Effector memory CD8-positive, alpha-beta T cell (primary cell): Measurements from ENCODE around the gene CLIP2.
A peak's percentile ranks its signal among the peaks of the same experiment; 100 is the strongest.

Experiments used
- ATAC-seq: fragments of 150-1000 bp; cut with Tn5 transposase; replicated peaks from 2 replicates; pipeline ENCODE4 v1.10.0; 2021; ENCODE audit warnings: mild to moderate bottlenecking, moderate library complexity
- DNase-seq, 3 experiments: peaks; one replicate each; pipeline ENCODE4 v3.0.0; 2021
- H3K27ac Mint-ChIP-seq, 2 donors: one replicate each; pipeline ENCODE4 v1.8.0; 2022; ENCODE audit warnings: mild to moderate bottlenecking in 2 of 2, mixed read lengths in 2 of 2, moderate library complexity in 2 of 2
- H3K27me3 Mint-ChIP-seq, 2 donors: one replicate each; pipeline ENCODE4 v1.8.0; 2022; ENCODE audit warnings: mixed read lengths in 2 of 2
- H3K36me3 Mint-ChIP-seq: one replicate; pipeline ENCODE4 v1.8.0; 2022; ENCODE audit warnings: mild to moderate bottlenecking, moderate library complexity, mixed read lengths; ENCODE audit not compliant: insufficient read depth
- H3K4me1 Mint-ChIP-seq, 2 donors: one replicate each; pipeline ENCODE4 v1.8.0; 2022; ENCODE audit warnings: low read depth in 2 of 2, mixed read lengths in 2 of 2
- H3K4me3 Mint-ChIP-seq, 2 donors: one replicate each; pipeline ENCODE4 v1.8.0; 2022; ENCODE audit warnings: mild to moderate bottlenecking in 2 of 2, mixed read lengths in 2 of 2, moderate library complexity in 2 of 2
- H3K9me3 Mint-ChIP-seq, 2 donors: one replicate each; pipeline ENCODE4 v1.8.0; 2022; ENCODE audit warnings: mixed read lengths in 2 of 2

The CLIP2 gene

DNA sequence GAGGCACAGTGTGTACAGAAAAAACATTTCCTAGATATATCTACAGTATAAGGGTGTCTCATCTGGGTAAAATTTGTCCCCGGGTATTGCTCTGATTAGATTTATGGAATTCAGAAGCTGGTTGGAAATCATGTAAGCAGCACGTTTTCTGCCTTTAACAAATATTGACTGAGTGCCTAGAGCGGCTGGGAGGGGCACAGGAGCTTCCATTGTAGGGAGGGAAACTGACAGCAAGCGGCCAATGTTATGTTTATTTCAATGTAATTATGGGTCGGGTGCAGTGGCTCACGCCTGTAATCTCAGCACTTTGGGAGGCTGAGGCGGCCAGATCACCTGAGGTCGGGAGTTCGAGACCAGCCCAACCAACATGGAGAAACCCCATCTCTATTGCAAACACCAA is 30.6 kb upstream of the CLIP2 start:
- H3K27me3 Mint-ChIP-seq: peaks cover 3 to 13% of the 10 kb centered on the region in 2 donors
- H3K27ac Mint-ChIP-seq: no peak overlapping the region
- DNase-seq (no peak), ATAC-seq (no peak)
- H3K4me1 Mint-ChIP-seq: peaks cover 12 to 17% of the 10 kb centered on the region in 2 donors
- H3K9me3 Mint-ChIP-seq: no peaks in the 10 kb centered on the region
- peaks cover 12% of the 10 kb centered on the region for H3K36me3 Mint-ChIP-seq
- no peak overlapping the region for H3K4me3 Mint-ChIP-seq

DNA sequence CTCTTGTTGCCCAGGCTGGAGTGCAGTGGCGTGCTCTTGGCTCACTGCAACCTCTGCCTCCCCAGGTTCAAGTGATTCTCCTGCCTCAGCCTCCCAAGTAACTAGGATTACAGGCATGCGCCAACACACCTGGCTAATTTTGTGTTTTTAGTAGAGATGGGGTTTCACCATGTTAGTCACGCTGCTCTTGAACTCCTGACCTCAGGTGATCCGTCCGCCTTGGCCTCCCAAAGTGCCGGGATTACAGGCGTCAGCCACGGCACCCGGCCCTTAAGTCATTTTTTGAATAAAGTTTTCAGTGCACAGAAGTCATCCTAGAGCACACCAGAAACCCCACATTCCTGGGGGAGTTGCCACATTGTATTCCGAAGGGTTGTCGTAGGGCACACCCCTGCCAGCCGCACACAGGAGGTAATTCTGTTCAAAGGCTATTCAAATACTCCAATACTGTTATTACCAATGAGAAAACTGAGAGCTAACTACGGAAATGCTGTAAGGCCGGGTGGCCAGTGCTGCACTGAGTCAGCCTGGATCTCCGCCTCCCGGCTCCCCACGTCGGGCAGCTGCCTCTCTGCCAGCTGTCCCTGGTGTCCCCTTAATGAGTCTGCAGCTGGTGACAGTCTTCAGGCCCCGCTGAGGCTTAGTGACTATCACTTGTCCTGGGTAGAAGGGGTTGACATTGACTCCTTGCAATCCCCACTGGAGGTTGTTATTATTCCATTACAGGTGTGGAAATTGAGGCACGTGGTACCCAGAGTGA is 26.4 kb upstream of the CLIP2 start:
- peaks cover 4 to 15% of the 10 kb centered on the region in 2 donors for H3K27me3 Mint-ChIP-seq
- H3K4me1 Mint-ChIP-seq: no peaks in the 10 kb centered on the region
- peaks cover 4% of the 10 kb centered on the region for H3K36me3 Mint-ChIP-seq
- ATAC-seq (no peak), DNase-seq (no peak)
- H3K4me3 Mint-ChIP-seq: no peak overlapping the region
- no peaks in the 10 kb centered on the region for H3K9me3 Mint-ChIP-seq
- no peak overlapping the region for H3K27ac Mint-ChIP-seq

DNA sequence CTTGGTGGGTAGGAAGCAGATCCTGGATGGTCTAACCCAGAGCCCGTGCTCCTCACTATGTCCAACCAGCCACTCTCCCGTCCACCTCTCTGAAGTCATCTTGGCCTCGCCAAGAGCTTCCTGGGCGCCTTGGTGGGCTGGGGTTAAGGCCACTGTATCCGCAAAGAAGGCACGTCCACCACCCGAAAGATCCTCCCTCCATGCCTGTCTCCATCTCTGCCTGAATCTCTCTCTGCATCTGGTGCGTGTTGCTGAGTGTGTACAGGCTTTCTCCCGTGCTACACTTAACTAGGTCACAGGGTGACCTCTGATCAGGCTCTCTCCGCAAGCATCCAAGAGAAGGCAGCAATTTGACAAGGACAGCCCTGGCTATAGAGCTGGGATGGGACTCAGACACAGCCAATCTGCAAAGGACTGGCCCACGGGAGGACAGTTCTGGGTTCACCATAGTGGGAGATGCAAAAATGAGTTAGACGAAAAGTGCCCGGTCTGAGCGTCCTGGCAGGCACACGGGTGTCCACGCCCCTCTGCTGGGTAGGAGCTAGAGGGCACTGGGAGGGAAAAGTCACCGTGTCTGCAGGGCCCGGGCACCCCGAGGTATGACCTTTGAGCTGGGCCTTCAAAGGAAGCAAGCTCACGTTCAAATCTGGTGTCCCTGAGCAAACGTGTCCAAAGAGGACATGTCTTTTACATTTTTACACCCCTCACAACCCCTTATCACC is 25.6 kb upstream of the CLIP2 start:
- Mint-ChIP-seq H3K27ac (no peak overlapping the region), H3K4me1 (no peaks in the 10 kb centered on the region), H3K36me3 (peaks cover 4% of the 10 kb centered on the region), H3K4me3 (no peak overlapping the region), H3K27me3 (peaks cover 4 to 15% of the 10 kb centered on the region in 2 donors), H3K9me3 (no peaks in the 10 kb centered on the region)
- DNase-seq: no peak
- ATAC-seq: no peak

DNA sequence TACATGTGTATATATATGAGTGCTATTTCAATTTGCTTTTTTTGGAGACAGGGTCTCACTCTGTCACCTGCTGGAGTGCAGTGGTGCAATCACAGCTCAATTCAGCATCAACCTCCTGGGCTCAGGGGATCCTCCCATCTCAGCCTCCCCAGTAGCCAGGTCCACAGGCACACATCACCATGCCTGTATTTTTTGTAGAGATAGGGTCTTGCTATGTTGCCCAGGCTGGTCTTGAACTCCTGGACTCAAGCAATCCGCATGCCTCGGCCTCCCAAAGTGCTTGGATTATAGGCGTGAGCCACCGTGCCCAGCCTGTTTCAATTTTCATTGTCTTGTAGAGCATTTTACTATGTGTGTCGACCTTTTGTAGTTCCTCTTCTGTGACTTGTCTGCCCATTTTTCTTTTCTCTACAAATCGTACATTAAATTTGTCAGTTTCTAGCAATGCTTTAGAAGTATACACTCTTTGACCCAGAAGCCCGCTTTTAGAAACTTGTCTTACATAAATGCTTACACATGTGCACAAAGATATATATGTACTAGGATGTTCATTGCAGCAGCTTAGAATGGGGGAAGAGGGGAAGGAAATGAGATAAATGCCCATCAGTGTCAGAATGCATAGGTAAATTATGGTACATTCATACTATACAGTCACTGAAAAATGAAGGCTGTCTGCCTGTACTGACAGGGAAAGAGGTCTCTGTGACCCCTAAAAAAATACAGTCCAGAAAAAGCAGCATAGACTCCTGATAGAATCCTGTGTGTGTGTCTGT is 22.8 kb upstream of the CLIP2 start:
- no peak for ATAC-seq
- Mint-ChIP-seq H3K9me3 (no peaks in the 10 kb centered on the region), H3K27ac (no peak overlapping the region), H3K4me3 (no peak overlapping the region), H3K27me3 (peaks cover 4 to 15% of the 10 kb centered on the region in 2 donors), H3K4me1 (peaks cover 0 to 3% of the 10 kb centered on the region in 2 donors), H3K36me3 (peaks cover 4% of the 10 kb centered on the region)
- DNase-seq: no peak

DNA sequence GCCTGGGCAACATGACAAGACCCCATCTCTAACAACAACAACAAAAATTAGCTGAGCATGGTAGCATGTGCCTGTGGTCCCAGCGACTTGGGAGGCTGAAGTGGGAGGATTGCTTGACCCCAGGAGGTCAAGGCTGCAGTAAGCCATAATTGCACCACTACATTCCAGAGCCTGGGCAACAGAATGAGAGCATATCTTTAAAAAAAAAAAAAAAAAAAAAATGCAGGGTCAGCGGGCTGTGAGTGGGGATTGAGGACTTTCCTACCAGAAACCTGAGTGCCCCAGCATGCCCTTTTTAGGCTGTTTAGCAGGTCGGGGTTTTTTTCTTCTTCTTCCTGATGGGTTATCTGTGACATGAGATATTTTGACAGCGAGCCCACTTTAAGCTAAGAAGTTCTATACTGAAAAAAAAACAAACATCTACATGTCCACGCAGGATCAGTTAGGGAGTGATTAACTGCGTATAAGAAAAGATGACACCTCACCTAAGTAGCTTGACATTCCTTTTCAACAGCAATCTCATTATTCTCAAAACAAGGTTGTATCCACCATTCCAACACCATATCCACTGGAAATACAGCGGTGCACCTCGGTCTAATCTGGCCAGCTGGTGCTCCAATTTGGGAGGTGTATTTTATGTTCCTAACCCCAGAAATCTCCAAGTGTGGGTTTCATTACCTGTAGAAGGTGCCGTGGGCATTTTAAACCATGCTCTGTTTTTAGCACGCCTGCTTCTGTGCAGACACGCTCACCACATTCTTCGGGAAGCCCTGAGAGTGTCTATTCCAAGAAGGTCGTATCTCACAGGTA is 21.2 kb upstream of the CLIP2 start:
- peaks cover 0 to 6% of the 10 kb centered on the region in 2 donors for H3K4me1 Mint-ChIP-seq
- DNase-seq (no peak), ATAC-seq (no peak)
- peak overlapping the region in 1 of 2 donors; percentile 68 for H3K4me3 Mint-ChIP-seq
- H3K36me3 Mint-ChIP-seq: peaks cover 4% of the 10 kb centered on the region
- H3K27me3 Mint-ChIP-seq: peaks cover 9 to 23% of the 10 kb centered on the region in 2 donors
- no peak overlapping the region for H3K27ac Mint-ChIP-seq
- no peaks in the 10 kb centered on the region for H3K9me3 Mint-ChIP-seq

DNA sequence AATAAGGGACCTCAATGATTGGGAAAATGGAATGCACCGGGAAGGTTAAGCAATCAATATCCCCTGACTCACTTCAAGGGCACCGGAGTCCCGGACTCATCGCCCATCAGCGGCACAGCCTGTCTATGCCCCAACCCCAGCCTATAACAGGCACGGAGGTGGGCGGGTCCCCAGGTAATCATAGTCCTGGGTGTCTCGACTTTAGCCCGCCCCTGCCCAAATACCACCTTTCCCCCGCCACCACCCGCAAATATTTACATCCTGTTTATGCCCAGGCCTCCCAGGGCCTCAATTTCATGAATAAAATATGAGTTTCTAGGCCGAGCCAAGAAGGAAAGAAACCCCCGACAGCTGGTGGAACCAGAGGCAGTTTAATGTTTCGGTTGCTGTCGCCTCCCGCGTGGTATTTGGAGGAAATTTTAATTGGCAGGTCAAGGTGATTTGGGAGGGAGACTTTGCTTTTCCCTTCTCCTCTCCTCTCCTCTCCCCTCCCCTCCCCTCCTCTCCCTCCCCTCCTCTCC is 19.4 kb upstream of the CLIP2 start:
- peaks cover 0 to 6% of the 10 kb centered on the region in 2 donors for H3K4me1 Mint-ChIP-seq
- ATAC-seq: peak; percentile 94
- peak overlapping the region; percentile 68 to 81 for H3K4me3 Mint-ChIP-seq
- H3K27me3 Mint-ChIP-seq: peaks cover 5 to 14% of the 10 kb centered on the region in 2 donors
- H3K27ac Mint-ChIP-seq: peak overlapping the region in 1 of 2 donors; percentile 19
- H3K36me3 Mint-ChIP-seq: peaks cover 1% of the 10 kb centered on the region
- no peaks in the 10 kb centered on the region for H3K9me3 Mint-ChIP-seq
- DNase-seq: peak; percentile 55 to 73 (median 60)

DNA sequence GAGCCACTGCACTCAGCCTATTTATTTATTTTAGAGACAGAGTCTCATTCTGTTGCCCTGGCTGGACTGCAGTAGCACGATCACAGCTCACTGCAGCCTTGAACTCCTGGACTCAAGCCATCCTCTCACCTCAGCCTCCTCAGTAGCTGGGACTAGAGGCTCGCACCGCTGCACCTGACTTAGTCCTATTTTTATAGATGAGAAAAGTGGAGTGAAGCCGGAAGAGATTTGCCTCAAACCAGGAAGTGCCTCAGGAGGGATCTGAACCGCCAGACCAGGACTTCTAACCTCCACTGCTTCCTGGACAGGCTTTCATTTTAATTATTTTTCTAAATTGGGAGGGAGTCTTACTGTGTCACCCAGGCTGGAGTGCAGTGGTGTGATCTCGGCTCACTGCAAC is 17.5 kb upstream of the CLIP2 start:
- DNase-seq: no peak
- H3K4me3 Mint-ChIP-seq: no peak overlapping the region
- ATAC-seq: no peak
- no peaks in the 10 kb centered on the region for H3K36me3 Mint-ChIP-seq
- H3K9me3 Mint-ChIP-seq: no peaks in the 10 kb centered on the region
- H3K27ac Mint-ChIP-seq: peak overlapping the region in 1 of 2 donors; percentile 75
- H3K27me3 Mint-ChIP-seq: peaks cover 5 to 14% of the 10 kb centered on the region in 2 donors
- peaks cover 0 to 6% of the 10 kb centered on the region in 2 donors for H3K4me1 Mint-ChIP-seq

DNA sequence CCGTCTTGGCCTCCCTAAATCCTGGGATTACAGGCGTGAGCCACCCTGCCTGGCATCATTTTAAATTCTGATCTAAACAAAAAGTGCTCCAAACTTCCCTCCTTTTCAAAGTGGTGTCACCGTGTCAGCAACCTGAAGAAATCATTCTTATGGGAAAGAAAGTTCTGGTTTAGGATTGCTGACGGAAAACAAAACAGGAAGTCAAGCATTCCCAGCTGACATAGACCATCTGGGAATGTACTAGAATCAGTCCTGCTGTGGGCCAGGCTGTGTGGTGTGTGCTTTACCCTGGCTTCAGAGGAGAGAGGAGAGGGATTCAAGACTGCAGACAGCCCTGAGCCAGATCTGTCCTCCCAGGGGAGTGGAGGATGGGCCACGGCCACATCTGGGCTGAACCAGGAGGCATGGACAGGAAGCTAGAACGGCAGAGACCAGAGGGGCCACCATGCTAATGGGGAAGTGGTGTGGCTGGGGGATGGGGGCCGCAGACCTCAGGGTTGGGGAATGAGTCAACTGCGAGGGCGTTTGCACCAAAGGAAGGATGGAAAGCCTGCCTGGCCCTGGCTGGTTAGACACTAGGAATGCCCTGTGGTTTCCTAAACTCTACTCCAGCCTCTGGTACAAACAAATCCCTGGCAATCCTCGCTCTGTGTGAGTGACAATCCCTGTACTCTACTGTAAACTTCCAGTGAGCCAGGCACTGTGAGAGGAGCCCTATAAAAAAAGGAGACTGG is 16.7 kb upstream of the CLIP2 start:
- no peak for DNase-seq
- peaks cover 0 to 6% of the 10 kb centered on the region in 2 donors for H3K4me1 Mint-ChIP-seq
- no peak overlapping the region for H3K27ac Mint-ChIP-seq
- no peaks in the 10 kb centered on the region for H3K9me3 Mint-ChIP-seq
- peaks cover 5 to 14% of the 10 kb centered on the region in 2 donors for H3K27me3 Mint-ChIP-seq
- no peaks in the 10 kb centered on the region for H3K36me3 Mint-ChIP-seq
- ATAC-seq: no peak
- no peak overlapping the region for H3K4me3 Mint-ChIP-seq

DNA sequence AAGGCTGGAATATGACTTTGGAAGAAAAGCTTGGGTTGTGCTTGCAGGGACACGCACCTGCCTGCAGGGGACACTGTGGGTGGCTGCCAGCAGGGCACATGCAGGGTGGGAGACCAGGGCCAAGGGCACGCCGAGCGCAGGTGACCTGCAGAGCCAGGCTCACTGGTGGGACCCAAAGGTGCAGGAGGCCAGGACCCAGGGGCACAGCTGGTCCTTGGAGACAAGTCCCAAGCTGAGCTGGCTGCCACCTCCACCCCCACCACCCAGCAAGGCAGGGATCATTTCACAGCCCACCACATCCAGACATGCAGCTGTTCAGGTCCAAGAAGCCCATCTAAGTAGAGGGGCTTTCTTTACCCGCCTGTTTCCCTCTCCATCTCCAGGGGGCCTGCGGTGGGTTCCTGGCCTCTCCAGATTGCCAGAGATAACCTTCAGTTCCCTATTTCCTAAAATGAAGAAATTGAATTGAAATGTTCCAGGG is 13.8 kb upstream of the CLIP2 start:
- no peaks in the 10 kb centered on the region for H3K36me3 Mint-ChIP-seq
- H3K27me3 Mint-ChIP-seq: peaks cover 5 to 14% of the 10 kb centered on the region in 2 donors
- H3K27ac Mint-ChIP-seq: no peak overlapping the region
- H3K4me1 Mint-ChIP-seq: peaks cover 0 to 10% of the 10 kb centered on the region in 2 donors
- ATAC-seq (no peak), DNase-seq (no peak)
- H3K4me3 Mint-ChIP-seq: no peak overlapping the region
- H3K9me3 Mint-ChIP-seq: no peaks in the 10 kb centered on the region

DNA sequence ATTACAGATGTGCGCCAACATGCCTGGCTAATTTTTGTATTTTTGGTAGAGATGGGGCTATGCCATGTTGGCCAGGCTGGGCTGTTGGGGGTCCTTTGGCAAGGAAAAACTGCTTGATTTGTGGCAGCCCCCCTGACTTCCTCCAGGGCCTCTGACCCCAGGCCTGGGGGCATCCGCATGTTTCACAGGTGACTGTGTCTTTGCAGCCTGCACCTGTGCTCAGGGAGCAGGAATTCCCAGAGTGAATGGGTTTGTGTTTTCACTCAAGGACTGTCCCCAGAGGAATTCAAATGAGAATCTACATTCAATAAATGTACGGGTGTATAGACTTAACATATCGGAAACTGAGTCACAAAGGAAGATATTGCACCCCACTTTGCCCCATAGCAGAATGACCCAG is 11.6 kb upstream of the CLIP2 start:
- no peak for DNase-seq
- no peaks in the 10 kb centered on the region for H3K36me3 Mint-ChIP-seq
- H3K4me3 Mint-ChIP-seq: no peak overlapping the region
- ATAC-seq: no peak
- H3K27ac Mint-ChIP-seq: no peak overlapping the region
- no peaks in the 10 kb centered on the region for H3K9me3 Mint-ChIP-seq
- H3K4me1 Mint-ChIP-seq: peaks cover 0 to 4% of the 10 kb centered on the region in 2 donors
- H3K27me3 Mint-ChIP-seq: peaks cover under 1 to 9% of the 10 kb centered on the region in 2 donors

DNA sequence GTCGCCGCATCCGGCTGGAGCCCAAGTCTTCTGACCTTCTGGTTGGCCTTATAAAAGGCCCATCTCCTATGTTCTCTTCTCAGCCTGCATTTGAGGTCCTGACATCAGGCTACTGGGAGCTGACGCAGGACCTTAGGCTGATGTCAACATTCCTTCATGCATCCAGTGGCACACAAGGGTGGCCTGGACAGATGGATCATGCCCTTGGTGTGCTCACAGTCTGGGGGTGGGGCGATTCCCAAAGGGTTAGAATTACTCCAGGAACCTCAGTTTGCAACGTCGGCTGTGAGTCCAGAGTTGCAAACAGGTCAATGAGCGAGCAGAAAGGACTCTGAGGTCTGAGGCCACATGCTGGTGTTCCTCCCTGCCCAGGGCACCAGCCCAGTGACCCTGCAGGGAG is 8.2 kb upstream of the CLIP2 start:
- Mint-ChIP-seq H3K36me3 (peaks cover 2% of the 10 kb centered on the region), H3K4me3 (no peak overlapping the region), H3K9me3 (no peaks in the 10 kb centered on the region), H3K4me1 (peaks cover 0 to 4% of the 10 kb centered on the region in 2 donors), H3K27ac (no peak overlapping the region), H3K27me3 (peaks cover 10 to 29% of the 10 kb centered on the region in 2 donors)
- ATAC-seq (no peak), DNase-seq (no peak)
